GM23248 (cell line): ENCODE results near the gene ANTXRL.
"Not testable (repeated sequence)": the region's sequence is repeated elsewhere in the genome, so short reads cannot be mapped to it uniquely, and the experiment has no call there.

ENCODE experiments used
- EZH2 ChIP-seq: fragments of 200-600 bp; sonication (generic); IDR thresholded peaks from 2 replicates; pipeline ENCODE4 v1.6.1; 2018; ENCODE audit warnings: antibody characterized with exemption, mild to moderate bottlenecking; ENCODE audit not compliant: insufficient read depth, poor library complexity, severe bottlenecking
- EZH2phosphoT487 ChIP-seq: fragments of 200-600 bp; sonication (generic); IDR thresholded peaks from 2 replicates; pipeline ENCODE4 v1.6.1; 2018; ENCODE audit warnings: antibody characterized with exemption, moderate library complexity, mild to moderate bottlenecking, low read depth; ENCODE audit not compliant: insufficient read depth

DNA sequence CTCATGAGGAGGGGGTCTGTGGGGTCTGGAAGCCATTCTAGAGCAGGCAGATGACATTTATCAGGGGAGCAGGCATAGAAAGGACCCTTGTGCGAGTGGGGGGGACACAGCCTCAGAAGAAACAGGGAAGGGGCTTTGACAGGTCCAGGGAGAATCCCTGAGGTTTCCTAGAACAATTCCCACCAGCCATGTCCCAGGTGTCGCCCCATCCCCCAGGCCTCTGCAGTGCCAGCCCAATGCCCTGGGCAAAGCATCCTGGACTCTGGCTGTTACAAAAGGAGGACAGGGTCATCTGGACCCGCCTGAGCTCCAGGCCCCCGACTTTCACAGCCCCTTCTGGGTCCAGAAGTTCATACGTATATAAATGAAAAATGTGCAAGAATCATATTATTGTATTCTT is 80.4 kb downstream of the ANTXRL start:
- not testable (repeated sequence) for TF ChIP-seq EZH2, EZH2phosphoT487
